C4-2B (cell line): ENCODE measurements around the gene PTPRM.
"Not testable (repeated sequence)": the region's sequence is repeated elsewhere in the genome, so short reads cannot be mapped to it uniquely, and the experiment has no call there.

Experiments
- H3K27ac ChIP-seq: fragments of 450-650 bp; 2 replicates; pipeline ENCODE4 v1.5.1; 2017
- CTCF ChIP-seq: fragments of 450-650 bp; conservative IDR thresholded peaks from 2 replicates; pipeline ENCODE4 v1.5.1; 2017; ENCODE audit warnings: mild to moderate bottlenecking
- ZFX ChIP-seq: fragments of 450-650 bp; IDR thresholded peaks from 2 replicates; pipeline ENCODE4 v1.6.1; 2017

The PTPRM gene

DNA sequence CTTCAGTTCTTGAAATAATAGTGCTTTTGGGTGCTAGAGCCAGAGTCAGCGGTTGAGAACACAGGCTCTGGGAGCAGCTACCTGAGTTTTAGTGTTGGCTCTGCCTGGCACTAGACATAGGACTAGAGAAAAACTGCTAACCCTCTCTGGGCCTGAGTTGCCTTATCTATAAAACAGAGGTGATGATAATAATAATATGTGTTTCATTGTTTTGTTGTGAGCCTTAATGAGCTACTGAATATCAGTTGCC lies 391.7 kb downstream of the PTPRM start:
- H3K27ac ChIP-seq = no peak overlapping the region
- TF ChIP-seq CTCF (no peak), ZFX (no peak)

DNA sequence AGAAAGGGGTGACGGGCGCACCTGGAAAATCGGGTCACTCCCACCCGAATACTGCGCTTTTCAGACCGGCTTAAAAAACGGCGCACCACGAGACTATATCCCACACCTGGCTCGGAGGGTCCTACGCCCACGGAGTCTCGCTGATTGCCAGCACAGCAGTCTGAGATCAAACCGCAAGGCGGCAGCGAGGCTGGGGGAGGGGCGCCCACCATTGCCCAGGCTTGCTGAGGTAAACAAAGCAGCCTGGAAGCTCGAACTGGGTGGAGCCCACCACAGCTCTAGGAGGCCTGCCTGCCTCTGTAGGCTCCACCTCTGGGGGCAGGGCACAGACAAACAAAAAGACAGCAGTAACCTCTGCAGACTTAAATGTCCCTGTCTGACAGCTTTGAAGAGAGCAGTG lies 399.6 kb downstream of the PTPRM start:
- H3K27ac ChIP-seq = not testable (repeated sequence)

DNA sequence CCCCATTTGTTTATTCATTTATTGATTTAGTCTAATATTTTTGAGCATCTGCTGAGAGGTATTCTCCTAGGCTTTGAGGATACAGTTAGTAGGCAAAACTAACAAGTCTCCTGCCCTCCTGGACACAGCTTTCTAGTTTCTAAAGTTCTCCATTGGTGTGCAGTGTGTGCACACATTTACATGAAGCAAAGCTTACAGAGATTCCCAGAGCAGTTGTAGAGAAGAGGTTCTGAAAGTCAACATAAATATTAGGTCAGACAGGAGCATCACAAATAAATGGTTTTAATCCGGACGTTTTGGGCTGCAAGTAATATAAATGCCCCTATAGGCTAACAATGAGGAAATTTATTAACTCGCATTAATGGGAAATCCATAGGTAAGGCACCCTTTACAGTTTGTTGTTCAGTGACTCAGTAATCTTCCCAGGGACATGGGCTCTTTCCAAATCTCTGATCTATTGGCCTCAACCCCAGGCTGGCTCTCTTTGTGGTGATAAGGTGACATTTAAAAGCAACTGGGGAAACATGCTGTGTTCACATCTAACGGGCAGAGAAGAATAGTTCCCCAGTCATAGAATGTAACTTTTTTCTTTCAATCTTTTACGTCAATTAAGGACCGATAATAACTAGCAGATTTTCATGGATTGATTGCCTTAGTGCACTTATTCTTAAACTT lies 407.2 kb downstream of the PTPRM start:
- TF ChIP-seq CTCF (no peak), ZFX (no peak)
- H3K27ac ChIP-seq = no peak overlapping the region

- TF ChIP-seq ZFX (no peak), CTCF (no peak)
- no peak overlapping the region for H3K27ac ChIP-seq
Measured at GRCh38 chr18:7977897-7978296, 410.8 kb downstream of the PTPRM start.

DNA sequence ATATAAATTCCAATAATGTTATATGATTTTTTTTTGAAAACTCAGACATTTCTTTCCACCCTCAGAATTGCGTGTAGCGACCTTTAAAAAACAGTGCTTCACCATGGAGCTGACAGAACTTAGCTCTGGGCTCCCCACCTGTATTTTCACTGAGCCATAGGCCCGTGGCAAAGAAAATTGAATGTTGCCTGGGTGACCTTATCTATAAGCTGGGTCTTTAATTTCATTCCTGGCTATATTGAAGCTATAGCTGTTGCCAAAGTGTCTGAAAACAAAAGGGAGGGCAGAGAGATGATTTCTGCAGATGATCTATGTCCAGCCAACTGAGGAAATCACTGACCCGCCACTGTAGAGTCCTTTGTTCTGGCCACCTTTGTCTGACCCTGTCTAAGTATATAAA lies 411.7 kb downstream of the PTPRM start:
- H3K27ac ChIP-seq = no peak overlapping the region
- TF ChIP-seq CTCF (no peak), ZFX (no peak)

- TF ChIP-seq CTCF = no peak
- TF ChIP-seq ZFX = no peak
- H3K27ac ChIP-seq = no peak overlapping the region
Measured at GRCh38 chr18:7979714-7980113, 412.6 kb downstream of the PTPRM start.

DNA sequence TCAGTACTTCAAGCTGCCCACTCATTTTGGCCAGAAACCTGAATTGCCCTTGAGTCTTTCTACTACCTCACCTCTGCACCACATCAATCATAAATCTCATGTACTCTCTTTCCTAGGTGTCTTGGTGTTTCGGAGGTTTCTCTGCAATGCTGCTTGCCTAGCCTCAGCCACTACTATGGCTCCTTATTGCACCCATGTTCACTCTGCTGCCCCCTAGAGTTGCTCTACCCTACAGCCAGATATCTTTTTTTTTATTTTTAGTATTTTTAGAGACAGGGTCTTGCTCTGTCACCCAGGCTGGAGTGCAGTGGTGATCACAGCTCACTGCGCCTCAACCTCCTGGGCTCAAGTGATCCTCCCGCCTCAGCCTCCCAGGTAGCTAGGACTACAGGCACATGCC lies 413.0 kb downstream of the PTPRM start:
- no peak overlapping the region for H3K27ac ChIP-seq
- TF ChIP-seq CTCF (peak; percentile 47), ZFX (no peak)

GRCh38 chr18:7980656-7981055 lies 413.5 kb downstream of the PTPRM start:
- H3K27ac ChIP-seq = no peak overlapping the region
- TF ChIP-seq CTCF (no peak), ZFX (no peak)
